Liver (tissue), 3 donors: ENCODE results near the gene PCAT7.
"Not testable (repeated sequence)": the region's sequence is repeated elsewhere in the genome, so short reads cannot be mapped to it uniquely, and the experiment has no call there.

Source experiments
- ATF3 ChIP-seq: IDR thresholded peaks from 2 replicates; pipeline ENCODE4 v1.6.1; 2016; ENCODE audit warnings: antibody characterized with exemption
- CTCF ChIP-seq: fragments of 150-350 bp; IDR thresholded peaks from 2 replicates; pipeline ENCODE4 v1.5.1; 2017; ENCODE audit warnings: improper control_type of control experiment, low read depth, low read length; ENCODE audit not compliant: missing input control
- FOXA2 ChIP-seq: IDR thresholded peaks from 2 replicates; pipeline ENCODE4 v1.6.1; 2016; ENCODE audit warnings: antibody characterized with exemption
- GABPA ChIP-seq, 2 donors: IDR thresholded peaks in 1 of 2; conservative IDR thresholded peaks in 1 of 2; 2 replicates each; pipeline ENCODE4 v1.6.1; 2016; ENCODE audit warnings: antibody characterized with exemption in 2 of 2, mild to moderate bottlenecking in 1 of 2, moderate library complexity in 1 of 2
- HNF4G ChIP-seq: IDR thresholded peaks from 2 replicates; pipeline ENCODE4 v1.6.1; 2016; ENCODE audit warnings: antibody characterized with exemption
- JUND ChIP-seq, 2 donors: IDR thresholded peaks; 2 replicates each; pipeline ENCODE4 v1.6.1; 2016; ENCODE audit warnings: antibody characterized with exemption in 2 of 2
- RAD21 ChIP-seq, 2 donors: IDR thresholded peaks; 2 replicates each; pipeline ENCODE4 v1.6.1; 2016; ENCODE audit warnings: antibody characterized with exemption in 2 of 2, mild to moderate bottlenecking in 2 of 2
- REST ChIP-seq: IDR thresholded peaks from 2 replicates; pipeline ENCODE4 v1.6.1; 2016; ENCODE audit warnings: antibody characterized with exemption, mild to moderate bottlenecking
- SP1 ChIP-seq: IDR thresholded peaks from 2 replicates; pipeline ENCODE4 v1.6.1; 2018; ENCODE audit warnings: antibody characterized with exemption, mild to moderate bottlenecking
- YY1 ChIP-seq: IDR thresholded peaks from 2 replicates; pipeline ENCODE4 v1.6.1; 2016; ENCODE audit warnings: antibody characterized with exemption, mild to moderate bottlenecking
- TF ChIP-seq, protein P1 (sequence below): IDR thresholded peaks from 2 replicates; pipeline ENCODE4 v1.6.1; 2016; ENCODE audit warnings: antibody characterized with exemption
- donor health status: healthy.
- donor health status: healthy.

DNA sequence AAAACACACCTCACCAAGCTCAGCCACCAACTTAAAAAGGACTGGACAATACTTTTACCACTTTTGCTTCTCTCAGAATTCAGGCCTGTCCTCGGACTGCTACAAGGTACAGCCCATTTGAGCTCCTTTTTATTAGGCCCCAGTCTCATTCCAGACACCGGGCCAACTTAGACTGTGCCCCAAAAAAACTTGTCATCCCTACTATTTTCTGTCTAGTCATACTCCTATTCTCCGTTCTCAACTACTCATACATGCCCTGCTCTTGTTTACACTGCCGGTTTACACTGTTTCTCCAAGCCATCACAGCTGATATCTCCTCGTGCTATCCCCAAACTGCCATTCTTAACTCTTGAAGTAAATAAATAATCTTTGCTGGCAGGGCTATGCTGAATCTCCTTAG is 10.5 kb upstream of the PCAT7 start:
- not testable (repeated sequence) for TF ChIP-seq CTCF; RAD21 (IDR thresholded peaks at IDR 0.05); SP1; ATF3; FOXA2; YY1; REST; JUND (IDR thresholded peaks at IDR 0.05); HNF4G; GABPA (IDR thresholded peaks at IDR 0.05 in 1 of 2, conservative IDR thresholded peaks at IDR 0.05 in 1 of 2)
- TF ChIP-seq, protein P1, sequence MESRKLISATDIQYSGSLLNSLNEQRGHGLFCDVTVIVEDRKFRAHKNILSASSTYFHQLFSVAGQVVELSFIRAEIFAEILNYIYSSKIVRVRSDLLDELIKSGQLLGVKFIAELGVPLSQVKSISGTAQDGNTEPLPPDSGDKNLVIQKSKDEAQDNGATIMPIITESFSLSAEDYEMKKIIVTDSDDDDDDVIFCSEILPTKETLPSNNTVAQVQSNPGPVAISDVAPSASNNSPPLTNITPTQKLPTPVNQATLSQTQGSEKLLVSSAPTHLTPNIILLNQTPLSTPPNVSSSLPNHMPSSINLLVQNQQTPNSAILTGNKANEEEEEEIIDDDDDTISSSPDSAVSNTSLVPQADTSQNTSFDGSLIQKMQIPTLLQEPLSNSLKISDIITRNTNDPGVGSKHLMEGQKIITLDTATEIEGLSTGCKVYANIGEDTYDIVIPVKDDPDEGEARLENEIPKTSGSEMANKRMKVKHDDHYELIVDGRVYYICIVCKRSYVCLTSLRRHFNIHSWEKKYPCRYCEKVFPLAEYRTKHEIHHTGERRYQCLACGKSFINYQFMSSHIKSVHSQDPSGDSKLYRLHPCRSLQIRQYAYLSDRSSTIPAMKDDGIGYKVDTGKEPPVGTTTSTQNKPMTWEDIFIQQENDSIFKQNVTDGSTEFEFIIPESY: not testable (repeated sequence)
